ENCODE results near the gene ZNF775.

- TF ChIP-seq CTCF (IDR thresholded peaks at IDR 0.05; ENCODE audit: borderline replicate concordance, extremely low read depth, low read length, poor library complexity, severe bottlenecking) (no peak), EZH2 (IDR thresholded peaks at IDR 0.05; ENCODE audit: borderline replicate concordance, low read depth, low read length, severe bottlenecking) (no peak)
Observed at GRCh38 chr7:150399421-150400007, 20.4 kb downstream of the ZNF775 start.

All from DND-41 (cell line).